ENCODE data around the gene CTNNB1.
"Not testable (repeated sequence)": the region's sequence is repeated elsewhere in the genome, so short reads cannot be mapped to it uniquely, and the experiment has no call there.

Gene CTNNB1

GRCh38 chr3:41272667-41273066, 73.4 kb downstream of the CTNNB1 start:
- no peak for DNase-seq (ENCODE audit: low read depth in 2 of 2)
- no peak for TF ChIP-seq CTCF (IDR thresholded peaks at IDR 0.05; ENCODE audit: low read depth, low read length)
- no peak overlapping the region for H3K4me3 ChIP-seq (replicated peaks in 1 of 2; ENCODE audit: low read depth in 2 of 2, low read length in 2 of 2)

- no peak overlapping the region for H3K4me3 ChIP-seq (replicated peaks in 1 of 2; ENCODE audit: low read depth in 2 of 2, low read length in 2 of 2)
- DNase-seq (ENCODE audit: low read depth in 2 of 2) = peak; percentile 61 to 93
- no peak for TF ChIP-seq CTCF (IDR thresholded peaks at IDR 0.05; ENCODE audit: low read depth, low read length)
Observed at GRCh38 chr3:41274944-41275668, 75.8 kb downstream of the CTNNB1 start.

GRCh38 chr3:41276191-41276590, 76.9 kb downstream of the CTNNB1 start:
- DNase-seq (ENCODE audit: low read depth in 2 of 2) = no peak
- no peak overlapping the region for H3K4me3 ChIP-seq (replicated peaks in 1 of 2; ENCODE audit: low read depth in 2 of 2, low read length in 2 of 2)
- TF ChIP-seq CTCF (IDR thresholded peaks at IDR 0.05; ENCODE audit: low read depth, low read length) = no peak

- TF ChIP-seq CTCF (IDR thresholded peaks at IDR 0.05; ENCODE audit: low read depth, low read length) = no peak
- no peak overlapping the region for H3K4me3 ChIP-seq (replicated peaks in 1 of 2; ENCODE audit: low read depth in 2 of 2, low read length in 2 of 2)
- no peak for DNase-seq (ENCODE audit: low read depth in 2 of 2)
Observed at GRCh38 chr3:41277790-41278465, 78.6 kb downstream of the CTNNB1 start.

- not testable (repeated sequence) for DNase-seq (ENCODE audit: low read depth in 2 of 2); H3K4me3 ChIP-seq (replicated peaks in 1 of 2; ENCODE audit: low read depth in 2 of 2, low read length in 2 of 2)
Observed at GRCh38 chr3:41284934-41285333, 85.6 kb downstream of the CTNNB1 start.

GRCh38 chr3:41286305-41286704, 87.0 kb downstream of the CTNNB1 start:
- no peak for TF ChIP-seq CTCF (IDR thresholded peaks at IDR 0.05; ENCODE audit: low read depth, low read length)
- no peak for DNase-seq (ENCODE audit: low read depth in 2 of 2)
- H3K4me3 ChIP-seq (replicated peaks in 1 of 2; ENCODE audit: low read depth in 2 of 2, low read length in 2 of 2) = no peak overlapping the region

- H3K4me3 ChIP-seq (replicated peaks in 1 of 2; ENCODE audit: low read depth in 2 of 2, low read length in 2 of 2) = no peak overlapping the region
- no peak for DNase-seq (ENCODE audit: low read depth in 2 of 2)
- TF ChIP-seq CTCF (IDR thresholded peaks at IDR 0.05; ENCODE audit: low read depth, low read length) = no peak
Observed at GRCh38 chr3:41288785-41289184, 89.5 kb downstream of the CTNNB1 start.

Measured in cardiac fibroblast (primary cell).